SK-N-SH (cell line): ENCODE results near the gene MTF1. TPM values are rescaled to one million over a fixed set of nuclear protein-coding genes. Genes with fewer than 3 reads are reported as not detected.
A peak's percentile ranks its signal among the peaks of the same experiment; 100 is the strongest.

Source experiments
- CTCF ChIA-PET: fragments of 300-600, 350-600 bp; formaldehyde crosslinking; extraction: SDS; loops from one replicate; lab custom pipeline; 2021; lab: Yijun Ruan, JAX
- POLR2A ChIA-PET: fragments of 350-600 bp; sonication (Branson Sonifier 250); formaldehyde crosslinking; extraction: SDS; loops from one replicate; lab custom pipeline; 2020; ENCODE audit warnings: antibody characterized with exemption, inconsistent platforms; lab: Yijun Ruan, JAX
- DNase-seq: peaks from one replicate; pipeline ENCODE4 v3.0.0; 2012
- H2AFZ ChIP-seq: fragments of 200-600 bp; sonication (generic); 2 replicates; pipeline ENCODE4 v1.8.1; 2016; ENCODE audit warnings: antibody characterized with exemption, mild to moderate bottlenecking, low read depth
- H3F3A ChIP-seq: fragments of 200-600 bp; sonication (generic); replicated peaks from 2 replicates; pipeline ENCODE3; 2016; ENCODE audit warnings: antibody characterized with exemption, mild to moderate bottlenecking; ENCODE audit not compliant: insufficient read depth
- H3K27ac ChIP-seq, 2 experiments: fragments of 200-500 bp in 1 of 2; fragments of 200-600 bp in 1 of 2; sonication (Bioruptor generic) in 1 of 2; sonication (generic), shearing (Covaris generic) in 1 of 2; 2 replicates each; pipeline versions ENCODE4 v1.5.1 to v1.6.1; 2014 to 2016; ENCODE audit warnings: low read depth in 2 of 2, inconsistent platforms in 1 of 2, low read length in 1 of 2, mild to moderate bottlenecking in 1 of 2, mixed read lengths in 1 of 2
- H3K27me3 ChIP-seq: fragments of 200-600 bp; sonication (generic), shearing (Covaris generic); 2 replicates; pipeline ENCODE4 v1.6.1; 2016; ENCODE audit warnings: mixed run types; ENCODE audit not compliant: insufficient read depth
- H3K36me3 ChIP-seq, 2 experiments: fragments of 200-500 bp in 1 of 2; fragments of 200-600 bp in 1 of 2; sonication (Bioruptor generic) in 1 of 2; sonication (generic) in 1 of 2; replicated peaks in 1 of 2; 2 replicates each; pipeline versions ENCODE3 to v1.5.1; 2014 to 2016; ENCODE audit warnings: low read length in 1 of 2, mild to moderate bottlenecking in 1 of 2; ENCODE audit not compliant: insufficient read depth in 2 of 2, control insufficient read depth in 1 of 2
- H3K4me1 ChIP-seq, 2 experiments: fragments of 200-500 bp in 1 of 2; fragments of 200-600 bp in 1 of 2; sonication (Bioruptor generic) in 1 of 2; sonication (generic), shearing (Covaris generic) in 1 of 2; 2 replicates each; pipeline versions ENCODE4 v1.5.1 to v1.6.1; 2014 to 2016; ENCODE audit warnings: low read depth in 1 of 2, low read length in 1 of 2, mixed run types in 1 of 2; ENCODE audit not compliant: insufficient read depth in 2 of 2, control insufficient read depth in 1 of 2
- H3K4me2 ChIP-seq: fragments of 200-600 bp; sonication (generic), shearing (Covaris generic); 2 replicates; pipeline ENCODE4 v1.6.1; 2017; ENCODE audit warnings: mixed run types
- H3K4me3 ChIP-seq, 2 experiments: fragments of 200-500 bp in 1 of 2; fragments of 200-600 bp in 1 of 2; sonication (Bioruptor generic) in 1 of 2; sonication (generic), shearing (Covaris generic) in 1 of 2; 2 replicates each; pipeline versions ENCODE4 v1.5.1 to v1.8.1; 2014 to 2016; ENCODE audit warnings: low read depth in 2 of 2, inconsistent platforms in 1 of 2, low read length in 1 of 2, mild to moderate bottlenecking in 1 of 2, mixed read lengths in 1 of 2, moderate library complexity in 1 of 2
- H3K79me2 ChIP-seq: fragments of 200-600 bp; sonication (generic); 2 replicates; pipeline ENCODE4 v1.8.1; 2017; ENCODE audit warnings: mild to moderate bottlenecking; ENCODE audit not compliant: insufficient read depth
- H3K9ac ChIP-seq: fragments of 200-600 bp; sonication (generic); 2 replicates; pipeline ENCODE4 v1.6.1; 2017; ENCODE audit warnings: mixed run types
- H3K9me2 ChIP-seq: fragments of 200-600 bp; sonication (generic); 2 replicates; pipeline ENCODE4 v1.6.1; 2017; ENCODE audit warnings: mixed run types
- H3K9me3 ChIP-seq: fragments of 200-600 bp; sonication (generic); 2 replicates; pipeline ENCODE4 v1.6.1; 2017; ENCODE audit warnings: mixed run types, mild to moderate bottlenecking, moderate library complexity
- H4K20me1 ChIP-seq: fragments of 200-600 bp; sonication (generic); 2 replicates; pipeline ENCODE4 v1.6.1; 2017; ENCODE audit warnings: mild to moderate bottlenecking, mixed run types; ENCODE audit not compliant: insufficient read depth
- EP300 ChIP-seq, 2 experiments: IDR thresholded peaks; 2 replicates each; pipeline versions ENCODE4 v1.4.0 to v1.6.1; 2012; ENCODE audit warnings: borderline replicate concordance in 1 of 2, low read depth in 1 of 2, low read length in 1 of 2
- EZH2phosphoT487 ChIP-seq: fragments of 200-600 bp; sonication (generic); IDR thresholded peaks from 2 replicates; pipeline ENCODE4 v1.6.1; 2017; ENCODE audit warnings: low read depth, mixed run types, mild to moderate bottlenecking, antibody characterized with exemption, moderate library complexity, borderline replicate concordance
- FOXJ3 ChIP-seq: sonication (generic); formaldehyde crosslinking; IDR thresholded peaks from 2 replicates; pipeline ENCODE4 v1.5.1; 2020; ENCODE audit warnings: mild to moderate bottlenecking, missing genetic modification reagents
- FOXM1 ChIP-seq: IDR thresholded peaks from 2 replicates; pipeline ENCODE4 v1.4.0; 2012; ENCODE audit warnings: low read depth, mild to moderate bottlenecking
- GATA2 ChIP-seq: sonication (generic); formaldehyde crosslinking; IDR thresholded peaks from 2 replicates; pipeline ENCODE4 v1.5.0; 2020; ENCODE audit warnings: mild to moderate bottlenecking, missing genetic modification reagents
- IRF3 ChIP-seq: fragments of 150-350 bp; IDR thresholded peaks from 2 replicates; pipeline ENCODE4 v1.6.1; 2016; ENCODE audit warnings: mild to moderate bottlenecking, low read depth, low read length
- JUND ChIP-seq: IDR thresholded peaks from 2 replicates; pipeline ENCODE4 v1.4.0; 2012
- MAX ChIP-seq: IDR thresholded peaks from 2 replicates; pipeline ENCODE4 v1.4.0; 2012; ENCODE audit warnings: low read depth
- MXI1 ChIP-seq: IDR thresholded peaks from 2 replicates; pipeline ENCODE4 v1.6.1; 2012; ENCODE audit warnings: mild to moderate bottlenecking, low read depth, low read length, improper control_type of control experiment
- PBX3 ChIP-seq: IDR thresholded peaks from 2 replicates; pipeline ENCODE4; 2012
- RCOR1 ChIP-seq: fragments of 150-350 bp; IDR thresholded peaks from 2 replicates; pipeline ENCODE4 v1.6.1; 2017; ENCODE audit warnings: antibody characterized with exemption, low read length
- RFX5 ChIP-seq: IDR thresholded peaks from 2 replicates; pipeline ENCODE4 v1.6.1; 2012; ENCODE audit warnings: mild to moderate bottlenecking, improper control_type of control experiment, low read length
- SIN3A ChIP-seq: IDR thresholded peaks from 2 replicates; pipeline ENCODE4 v1.6.1; 2012; ENCODE audit warnings: low read depth, mild to moderate bottlenecking, low read length, moderate library complexity, borderline replicate concordance
- TEAD4 ChIP-seq: IDR thresholded peaks from 2 replicates; pipeline ENCODE4 v1.4.0; 2012; ENCODE audit warnings: mild to moderate bottlenecking, borderline replicate concordance; ENCODE audit not compliant: insufficient read depth
- USF2 ChIP-seq: fragments of 150-350 bp; IDR thresholded peaks from 2 replicates; pipeline ENCODE4 v1.6.1; 2017; ENCODE audit warnings: antibody characterized with exemption, low read length, low read depth, borderline replicate concordance
- ZBTB33 ChIP-seq: IDR thresholded peaks from 2 replicates; pipeline ENCODE4 v1.4.0; 2012; ENCODE audit warnings: low read depth, borderline replicate concordance
- WGBS: methylation state at CpG from one replicate; pipeline ENCODE4 v1.1.6; 2017; ENCODE audit warnings: low lambda C conversion rate; 5-methylcytosine and 5-hydroxymethylcytosine counted together
- polyA plus RNA-seq, 3 experiments: library from polyadenylated mRNA; depleted of rRNA; stranded (reverse); fragments of >200 nt; gene quantifications; 2 replicates each; pipeline ENCODE4 v1.2.3, GENCODE V29; 2012

Gene MTF1
- polyA plus RNA-seq, 1 of the 3 experiments (the other 2 are of a cell fraction): 5.0 TPM

GRCh38 chr1:37763791-37764413, 95.5 kb downstream of the MTF1 start:
- ChIA-PET POLR2A (interaction anchor here (0.8 kb wide), 1 partner anchor 31 kb away, joined by 3 read pairs; no protein-coding TSS in a partner anchor), CTCF (interaction anchor here (0.7 to 2.4 kb wide), 6 partner anchors 14 to 162 kb away, joined by 3 to 9 read pairs (median 4); a partner anchor contains a TSS)
- no peaks in the 10 kb centered on the region for H3K9me2 ChIP-seq
- no peaks in the 10 kb centered on the region for H3K79me2 ChIP-seq
- WGBS: 3% methylated on average over 6 of the region's 25 CpGs
- H3K27ac ChIP-seq: no peak overlapping the region
- no peaks in the 10 kb centered on the region for H3F3A ChIP-seq
- H2AFZ ChIP-seq: no peak overlapping the region
- peak overlapping the region in 1 of 2 experiments; percentile 42; a peak in 1 of 4 replicates for H3K4me3 ChIP-seq
- H3K4me1 ChIP-seq: peaks cover 0 to 13% of the 10 kb centered on the region in 2 experiments; a peak in 1 of 4 replicates
- TF ChIP-seq EZH2phosphoT487 (no peak), MAX (no peak), SIN3A (no peak), USF2 (no peak), TEAD4 (no peak), RCOR1 (no peak), FOXJ3 (CRISPR knock-in tag) (no peak), EP300 (IDR thresholded peaks at IDR 0.05; ENCODE audit: borderline replicate concordance in 1 of 2, low read depth in 1 of 2, low read length in 1 of 2) (no peak), RFX5 (no peak), IRF3 (no peak), PBX3 (no peak), FOXM1 (no peak), MXI1 (no peak), GATA2 (CRISPR knock-in tag) (no peak), JUND (no peak), ZBTB33 (no peak)
- DNase-seq: no peak
- no peak overlapping the region for H3K9ac ChIP-seq
- no peaks in the 10 kb centered on the region for H3K9me3 ChIP-seq
- H3K4me2 ChIP-seq: no peak overlapping the region
- 0 out of 2 replicates have a peak, but pooled peaks cover 3% of the 10 kb centered on the region for H4K20me1 ChIP-seq
- H3K36me3 ChIP-seq: no peaks in the 10 kb centered on the region
- H3K27me3 ChIP-seq: peaks cover 40% of the 10 kb centered on the region
